Liver (tissue), 9 donors: ENCODE data around the gene FGFRL1. TPM values are rescaled to one million over a fixed set of nuclear protein-coding genes. Genes with fewer than 3 reads are reported as not detected.

Source experiments
- DNase-seq: peaks from one replicate; pipeline ENCODE4 v3.0.0-alpha.2; 2017; ENCODE audit warnings: low spot score
- H3K27ac ChIP-seq, 2 donors: one replicate each; pipeline ENCODE4 v1.7.0; 2013; ENCODE audit warnings: inconsistent platforms in 2 of 2, low read length in 2 of 2, control low read depth in 1 of 2, low read depth in 1 of 2, mild to moderate bottlenecking in 1 of 2
- H3K27me3 ChIP-seq, 4 donors: one replicate each; pipeline versions ENCODE4 v1.6.1 to v1.7.0; 2013; ENCODE audit warnings: low read length in 3 of 4, inconsistent platforms in 1 of 4, mild to moderate bottlenecking in 1 of 4, moderate library complexity in 1 of 4; ENCODE audit not compliant: control insufficient read depth in 4 of 4, insufficient read depth in 4 of 4
- H3K36me3 ChIP-seq, 4 donors: one replicate each; pipeline versions ENCODE4 v1.6.1 to v1.7.0; 2013; ENCODE audit warnings: low read length in 3 of 4, mild to moderate bottlenecking in 3 of 4, low read depth in 1 of 4, moderate library complexity in 1 of 4; ENCODE audit not compliant: control insufficient read depth in 4 of 4, insufficient read depth in 3 of 4
- H3K4me1 ChIP-seq, 4 donors: one replicate each; pipeline versions ENCODE4 v1.6.1 to v1.7.0; 2013; ENCODE audit warnings: low read length in 3 of 4, mild to moderate bottlenecking in 3 of 4, moderate library complexity in 1 of 4; ENCODE audit not compliant: control insufficient read depth in 4 of 4, insufficient read depth in 4 of 4
- H3K4me3 ChIP-seq, 3 donors: one replicate each; pipeline versions ENCODE4 v1.6.1 to v1.7.0; 2013; ENCODE audit warnings: low read length in 3 of 3, control low read depth in 1 of 3, low read depth in 1 of 3, mild to moderate bottlenecking in 1 of 3
- H3K9ac ChIP-seq, 2 donors: one replicate each; pipeline ENCODE4 v1.7.0; 2013; ENCODE audit warnings: low read length in 2 of 2, mild to moderate bottlenecking in 2 of 2, moderate library complexity in 2 of 2, control low read depth in 1 of 2, low read depth in 1 of 2
- H3K9me3 ChIP-seq, 4 donors: one replicate each; pipeline versions ENCODE4 v1.6.1 to v1.7.0; 2013; ENCODE audit warnings: low read length in 3 of 4; ENCODE audit not compliant: control insufficient read depth in 4 of 4
- EGR1 ChIP-seq, 2 donors: IDR thresholded peaks; 2 replicates each; pipeline ENCODE4 v1.6.1; 2016 to 2018; ENCODE audit warnings: antibody characterized with exemption in 2 of 2, low read depth in 2 of 2
- FOXA1 ChIP-seq: IDR thresholded peaks from 2 replicates; pipeline ENCODE4 v1.6.1; 2016; ENCODE audit warnings: antibody characterized with exemption
- FOXA2 ChIP-seq: IDR thresholded peaks from 2 replicates; pipeline ENCODE4 v1.6.1; 2016; ENCODE audit warnings: antibody characterized with exemption
- HNF4A ChIP-seq, 2 donors: conservative IDR thresholded peaks; 2 replicates each; pipeline ENCODE4 v1.6.1; 2016; ENCODE audit warnings: antibody characterized with exemption in 2 of 2, mild to moderate bottlenecking in 2 of 2
- HNF4G ChIP-seq: IDR thresholded peaks from 2 replicates; pipeline ENCODE4 v1.6.1; 2016; ENCODE audit warnings: antibody characterized with exemption
- RXRA ChIP-seq, 2 donors: IDR thresholded peaks; 2 replicates each; pipeline ENCODE4 v1.6.1; 2017 to 2018; ENCODE audit warnings: antibody characterized with exemption in 2 of 2, mild to moderate bottlenecking in 1 of 2
- TAF1 ChIP-seq: conservative IDR thresholded peaks from 2 replicates; pipeline ENCODE4 v1.6.1; 2016; ENCODE audit warnings: antibody characterized with exemption, mild to moderate bottlenecking
- WGBS: extraction: QIAGEN DNeasy Blood & Tissue Kit; methylation state at CpG from one replicate; pipeline ENCODE4 v1.1.7; 2013; 5-methylcytosine and 5-hydroxymethylcytosine counted together
- polyA plus RNA-seq, 2 donors: library from polyadenylated mRNA; stranded (reverse) in 1 of 2; unstranded in 1 of 2; fragments of 200-250 nt in 1 of 2; fragments of >200 nt in 1 of 2; fragmentation: Nextera tagmentation in 1 of 2; extraction: Ambion mirVana in 1 of 2; gene quantifications; one replicate each; pipeline versions ENCODE4 v1.2.1 to v1.2.3, GENCODE V29; 2013 to 2015
- total RNA-seq, 2 donors: library from RNA; depleted of rRNA; stranded (reverse); fragments of >200 nt; gene quantifications; one replicate each; pipeline ENCODE4 v1.2.3, GENCODE V29; 2014
- TF ChIP-seq, protein P1 (sequence below): IDR thresholded peaks from 2 replicates; pipeline ENCODE4 v1.6.1; 2016; ENCODE audit warnings: antibody characterized with exemption, mild to moderate bottlenecking
- TF ChIP-seq, protein P2 (sequence below): fragments of 150-350 bp; IDR thresholded peaks from 2 replicates; pipeline ENCODE4 v1.5.1; 2017; ENCODE audit warnings: improper control_type of control experiment, low read depth, low read length; ENCODE audit not compliant: missing input control
- TF ChIP-seq, protein P3 (sequence below): IDR thresholded peaks from 2 replicates; pipeline ENCODE4 v1.6.1; 2016; ENCODE audit warnings: antibody characterized with exemption
- TF ChIP-seq, protein P4 (sequence below): IDR thresholded peaks from 2 replicates; pipeline ENCODE4 v1.6.1; 2016; ENCODE audit warnings: antibody characterized with exemption
- TF ChIP-seq, protein P5 (sequence below): IDR thresholded peaks from 2 replicates; pipeline ENCODE4 v1.6.1; 2016; ENCODE audit warnings: antibody characterized with exemption
- donor health status: healthy.
- donor health status: healthy.
- donor health status: healthy.
- donor health status: healthy.
- donor health status: healthy.

The FGFRL1 gene
- total and polyA plus RNA-seq, 4 donors, result 14.2 to 49.1 (median 22.4) TPM

DNA sequence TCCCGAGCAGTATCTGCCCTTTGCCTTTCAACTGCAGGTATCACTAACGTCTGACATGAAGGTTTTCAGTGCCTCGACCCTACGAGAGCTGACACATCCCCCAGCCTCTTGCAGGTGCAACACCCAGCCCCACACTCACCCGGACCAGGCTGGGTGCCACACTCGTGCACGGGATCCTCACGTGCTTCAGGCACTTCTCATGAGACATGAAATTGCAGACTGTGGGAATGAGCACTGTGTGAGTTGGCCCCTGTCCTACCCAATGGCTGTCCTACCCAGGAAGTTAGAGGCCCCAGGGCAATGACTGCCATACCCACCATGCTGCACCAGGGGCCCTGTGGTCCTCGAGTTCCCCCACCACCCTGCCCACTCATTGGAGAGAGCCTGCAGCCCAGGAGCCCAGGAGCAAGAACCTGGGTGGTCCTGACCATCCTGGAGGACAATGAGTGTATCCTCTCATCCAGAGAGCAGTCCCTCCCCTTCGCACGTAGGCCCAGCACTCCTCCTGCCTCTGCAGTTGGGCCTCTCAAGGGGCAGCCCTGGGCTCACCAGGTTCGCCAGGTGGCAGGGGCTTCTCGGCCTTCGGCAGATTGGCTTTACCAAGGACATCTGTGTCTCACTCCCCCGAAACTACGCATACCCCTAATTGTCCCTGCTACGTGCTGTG, 40.4 kb upstream of the FGFRL1 start:
- no peak overlapping the region for H3K9ac ChIP-seq
- H3K36me3 ChIP-seq, result peaks cover 0 to 5% (median 0%) of the 10 kb centered on the region in 4 donors
- no peak for DNase-seq
- H3K27ac ChIP-seq, result no peak overlapping the region
- no peak overlapping the region for H3K4me3 ChIP-seq
- TF ChIP-seq HNF4G (no peak), TAF1 (no peak), FOXA2 (no peak), RXRA (IDR thresholded peaks at IDR 0.05) (no peak), HNF4A (conservative IDR thresholded peaks at IDR 0.05) (no peak), FOXA1 (no peak), EGR1 (IDR thresholded peaks at IDR 0.05; ENCODE audit: low read depth in 2 of 2) (no peak)
- TF ChIP-seq, protein P1, sequence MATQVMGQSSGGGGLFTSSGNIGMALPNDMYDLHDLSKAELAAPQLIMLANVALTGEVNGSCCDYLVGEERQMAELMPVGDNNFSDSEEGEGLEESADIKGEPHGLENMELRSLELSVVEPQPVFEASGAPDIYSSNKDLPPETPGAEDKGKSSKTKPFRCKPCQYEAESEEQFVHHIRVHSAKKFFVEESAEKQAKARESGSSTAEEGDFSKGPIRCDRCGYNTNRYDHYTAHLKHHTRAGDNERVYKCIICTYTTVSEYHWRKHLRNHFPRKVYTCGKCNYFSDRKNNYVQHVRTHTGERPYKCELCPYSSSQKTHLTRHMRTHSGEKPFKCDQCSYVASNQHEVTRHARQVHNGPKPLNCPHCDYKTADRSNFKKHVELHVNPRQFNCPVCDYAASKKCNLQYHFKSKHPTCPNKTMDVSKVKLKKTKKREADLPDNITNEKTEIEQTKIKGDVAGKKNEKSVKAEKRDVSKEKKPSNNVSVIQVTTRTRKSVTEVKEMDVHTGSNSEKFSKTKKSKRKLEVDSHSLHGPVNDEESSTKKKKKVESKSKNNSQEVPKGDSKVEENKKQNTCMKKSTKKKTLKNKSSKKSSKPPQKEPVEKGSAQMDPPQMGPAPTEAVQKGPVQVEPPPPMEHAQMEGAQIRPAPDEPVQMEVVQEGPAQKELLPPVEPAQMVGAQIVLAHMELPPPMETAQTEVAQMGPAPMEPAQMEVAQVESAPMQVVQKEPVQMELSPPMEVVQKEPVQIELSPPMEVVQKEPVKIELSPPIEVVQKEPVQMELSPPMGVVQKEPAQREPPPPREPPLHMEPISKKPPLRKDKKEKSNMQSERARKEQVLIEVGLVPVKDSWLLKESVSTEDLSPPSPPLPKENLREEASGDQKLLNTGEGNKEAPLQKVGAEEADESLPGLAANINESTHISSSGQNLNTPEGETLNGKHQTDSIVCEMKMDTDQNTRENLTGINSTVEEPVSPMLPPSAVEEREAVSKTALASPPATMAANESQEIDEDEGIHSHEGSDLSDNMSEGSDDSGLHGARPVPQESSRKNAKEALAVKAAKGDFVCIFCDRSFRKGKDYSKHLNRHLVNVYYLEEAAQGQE, result no peak
- TF ChIP-seq, protein P2, sequence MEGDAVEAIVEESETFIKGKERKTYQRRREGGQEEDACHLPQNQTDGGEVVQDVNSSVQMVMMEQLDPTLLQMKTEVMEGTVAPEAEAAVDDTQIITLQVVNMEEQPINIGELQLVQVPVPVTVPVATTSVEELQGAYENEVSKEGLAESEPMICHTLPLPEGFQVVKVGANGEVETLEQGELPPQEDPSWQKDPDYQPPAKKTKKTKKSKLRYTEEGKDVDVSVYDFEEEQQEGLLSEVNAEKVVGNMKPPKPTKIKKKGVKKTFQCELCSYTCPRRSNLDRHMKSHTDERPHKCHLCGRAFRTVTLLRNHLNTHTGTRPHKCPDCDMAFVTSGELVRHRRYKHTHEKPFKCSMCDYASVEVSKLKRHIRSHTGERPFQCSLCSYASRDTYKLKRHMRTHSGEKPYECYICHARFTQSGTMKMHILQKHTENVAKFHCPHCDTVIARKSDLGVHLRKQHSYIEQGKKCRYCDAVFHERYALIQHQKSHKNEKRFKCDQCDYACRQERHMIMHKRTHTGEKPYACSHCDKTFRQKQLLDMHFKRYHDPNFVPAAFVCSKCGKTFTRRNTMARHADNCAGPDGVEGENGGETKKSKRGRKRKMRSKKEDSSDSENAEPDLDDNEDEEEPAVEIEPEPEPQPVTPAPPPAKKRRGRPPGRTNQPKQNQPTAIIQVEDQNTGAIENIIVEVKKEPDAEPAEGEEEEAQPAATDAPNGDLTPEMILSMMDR, result no peak
- TF ChIP-seq, protein P3, sequence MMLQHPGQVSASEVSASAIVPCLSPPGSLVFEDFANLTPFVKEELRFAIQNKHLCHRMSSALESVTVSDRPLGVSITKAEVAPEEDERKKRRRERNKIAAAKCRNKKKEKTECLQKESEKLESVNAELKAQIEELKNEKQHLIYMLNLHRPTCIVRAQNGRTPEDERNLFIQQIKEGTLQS, result no peak
- TF ChIP-seq, protein P4, sequence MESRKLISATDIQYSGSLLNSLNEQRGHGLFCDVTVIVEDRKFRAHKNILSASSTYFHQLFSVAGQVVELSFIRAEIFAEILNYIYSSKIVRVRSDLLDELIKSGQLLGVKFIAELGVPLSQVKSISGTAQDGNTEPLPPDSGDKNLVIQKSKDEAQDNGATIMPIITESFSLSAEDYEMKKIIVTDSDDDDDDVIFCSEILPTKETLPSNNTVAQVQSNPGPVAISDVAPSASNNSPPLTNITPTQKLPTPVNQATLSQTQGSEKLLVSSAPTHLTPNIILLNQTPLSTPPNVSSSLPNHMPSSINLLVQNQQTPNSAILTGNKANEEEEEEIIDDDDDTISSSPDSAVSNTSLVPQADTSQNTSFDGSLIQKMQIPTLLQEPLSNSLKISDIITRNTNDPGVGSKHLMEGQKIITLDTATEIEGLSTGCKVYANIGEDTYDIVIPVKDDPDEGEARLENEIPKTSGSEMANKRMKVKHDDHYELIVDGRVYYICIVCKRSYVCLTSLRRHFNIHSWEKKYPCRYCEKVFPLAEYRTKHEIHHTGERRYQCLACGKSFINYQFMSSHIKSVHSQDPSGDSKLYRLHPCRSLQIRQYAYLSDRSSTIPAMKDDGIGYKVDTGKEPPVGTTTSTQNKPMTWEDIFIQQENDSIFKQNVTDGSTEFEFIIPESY, result no peak
- TF ChIP-seq, protein P5, sequence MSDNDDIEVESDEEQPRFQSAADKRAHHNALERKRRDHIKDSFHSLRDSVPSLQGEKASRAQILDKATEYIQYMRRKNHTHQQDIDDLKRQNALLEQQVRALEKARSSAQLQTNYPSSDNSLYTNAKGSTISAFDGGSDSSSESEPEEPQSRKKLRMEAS, result no peak
- no peaks in the 10 kb centered on the region for H3K9me3 ChIP-seq
- H3K27me3 ChIP-seq, result no peaks in the 10 kb centered on the region
- WGBS, result 81% methylated on average over 17 of the region's 17 CpGs
- H3K4me1 ChIP-seq, result peaks cover 13 to 20% (median 16%) of the 10 kb centered on the region in 4 donors
